CD4-positive, CD25-positive, alpha-beta regulatory T cell (primary cell): ENCODE measurements around the gene ZDHHC13. TPM values are rescaled to one million over a fixed set of nuclear protein-coding genes. Genes with fewer than 3 reads are reported as not detected.

Experiments
- ATAC-seq, 2 donors: fragments of 150-1000 bp; cut with Tn5 transposase; one replicate each; pipeline ENCODE4 v1.10.0; 2021; ENCODE audit warnings: low read depth in 2 of 2, moderate number of reproducible peaks in 2 of 2, moderate library complexity in 1 of 2
- DNase-seq, 3 donors: peaks; one replicate each; pipeline versions ENCODE4 v3.0.0 to v3.0.0-alpha.2; 2012 to 2022; ENCODE audit warnings: mixed read lengths in 1 of 3
- H3K27ac ChIP-seq: one replicate; pipeline ENCODE4 v1.7.0; 2013; ENCODE audit warnings: mild to moderate bottlenecking, low read length; ENCODE audit not compliant: insufficient read depth, poor library complexity, severe bottlenecking
- H3K27me3 ChIP-seq: one replicate; pipeline ENCODE4 v1.7.0; 2013; ENCODE audit warnings: low read length; ENCODE audit not compliant: control insufficient read depth, insufficient read depth
- H3K36me3 ChIP-seq: one replicate; pipeline ENCODE4 v1.7.0; 2013; ENCODE audit warnings: mild to moderate bottlenecking, low read length, moderate library complexity; ENCODE audit not compliant: control insufficient read depth, insufficient read depth
- H3K4me1 ChIP-seq: 2 replicates; pipeline ENCODE4 v1.7.0; 2013; ENCODE audit warnings: mild to moderate bottlenecking, low read length; ENCODE audit not compliant: insufficient read depth, control insufficient read depth, poor library complexity, severe bottlenecking
- H3K4me3 ChIP-seq: one replicate; pipeline ENCODE4 v1.7.0; 2013; ENCODE audit warnings: low read depth, mild to moderate bottlenecking, low read length, moderate library complexity
- H3K9me3 ChIP-seq, 2 experiments: 1 replicate in 1 of 2; 2 replicates in 1 of 2; pipeline ENCODE4 v1.7.0; 2013; ENCODE audit warnings: low read length in 2 of 2, mild to moderate bottlenecking in 1 of 2, moderate library complexity in 1 of 2; ENCODE audit not compliant: control insufficient read depth in 2 of 2
- H3K27ac Mint-ChIP-seq, 3 donors: one replicate each; pipeline ENCODE4 v1.8.0; 2020 to 2022; ENCODE audit warnings: mild to moderate bottlenecking in 3 of 3, mixed read lengths in 3 of 3, moderate library complexity in 2 of 3
- H3K27me3 Mint-ChIP-seq: one replicate; pipeline ENCODE4 v1.8.0; 2022; ENCODE audit warnings: mild to moderate bottlenecking, mixed read lengths
- H3K36me3 Mint-ChIP-seq: one replicate; pipeline ENCODE4 v1.8.0; 2020; ENCODE audit warnings: mixed read lengths
- H3K4me1 Mint-ChIP-seq, 4 donors: one replicate each; pipeline ENCODE4 v1.8.0; 2020 to 2022; ENCODE audit warnings: mixed read lengths in 4 of 4, mild to moderate bottlenecking in 1 of 4
- H3K4me3 Mint-ChIP-seq, 4 donors: one replicate each; pipeline ENCODE4 v1.8.0; 2020 to 2022; ENCODE audit warnings: mild to moderate bottlenecking in 4 of 4, mixed read lengths in 4 of 4, moderate library complexity in 3 of 4
- H3K9me3 Mint-ChIP-seq, 7 donors: one replicate each; pipeline ENCODE4 v1.8.0; 2020 to 2022; ENCODE audit warnings: mixed read lengths in 7 of 7, mild to moderate bottlenecking in 3 of 7, moderate library complexity in 2 of 7
- polyA plus RNA-seq, 4 donors: library from polyadenylated mRNA; unstranded; fragments of 300-500 nt; fragmentation: Illumina TruSeq; gene quantifications; one replicate each; pipeline ENCODE4 v1.2.3, GENCODE V29; 2021
- total RNA-seq: library from RNA; stranded (reverse); gene quantifications from one replicate; pipeline ENCODE4 v1.2.3, GENCODE V29; 2022

ZDHHC13 gene, protein sequence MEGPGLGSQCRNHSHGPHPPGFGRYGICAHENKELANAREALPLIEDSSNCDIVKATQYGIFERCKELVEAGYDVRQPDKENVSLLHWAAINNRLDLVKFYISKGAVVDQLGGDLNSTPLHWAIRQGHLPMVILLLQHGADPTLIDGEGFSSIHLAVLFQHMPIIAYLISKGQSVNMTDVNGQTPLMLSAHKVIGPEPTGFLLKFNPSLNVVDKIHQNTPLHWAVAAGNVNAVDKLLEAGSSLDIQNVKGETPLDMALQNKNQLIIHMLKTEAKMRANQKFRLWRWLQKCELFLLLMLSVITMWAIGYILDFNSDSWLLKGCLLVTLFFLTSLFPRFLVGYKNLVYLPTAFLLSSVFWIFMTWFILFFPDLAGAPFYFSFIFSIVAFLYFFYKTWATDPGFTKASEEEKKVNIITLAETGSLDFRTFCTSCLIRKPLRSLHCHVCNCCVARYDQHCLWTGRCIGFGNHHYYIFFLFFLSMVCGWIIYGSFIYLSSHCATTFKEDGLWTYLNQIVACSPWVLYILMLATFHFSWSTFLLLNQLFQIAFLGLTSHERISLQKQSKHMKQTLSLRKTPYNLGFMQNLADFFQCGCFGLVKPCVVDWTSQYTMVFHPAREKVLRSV
- 16.2 TPM for total RNA-seq
- polyA plus RNA-seq = 10 to 100 TPM in 3 of 4 donors, 1 to 10 TPM in 1; 9.6 to 21.0 (median 15.9) TPM

DNA sequence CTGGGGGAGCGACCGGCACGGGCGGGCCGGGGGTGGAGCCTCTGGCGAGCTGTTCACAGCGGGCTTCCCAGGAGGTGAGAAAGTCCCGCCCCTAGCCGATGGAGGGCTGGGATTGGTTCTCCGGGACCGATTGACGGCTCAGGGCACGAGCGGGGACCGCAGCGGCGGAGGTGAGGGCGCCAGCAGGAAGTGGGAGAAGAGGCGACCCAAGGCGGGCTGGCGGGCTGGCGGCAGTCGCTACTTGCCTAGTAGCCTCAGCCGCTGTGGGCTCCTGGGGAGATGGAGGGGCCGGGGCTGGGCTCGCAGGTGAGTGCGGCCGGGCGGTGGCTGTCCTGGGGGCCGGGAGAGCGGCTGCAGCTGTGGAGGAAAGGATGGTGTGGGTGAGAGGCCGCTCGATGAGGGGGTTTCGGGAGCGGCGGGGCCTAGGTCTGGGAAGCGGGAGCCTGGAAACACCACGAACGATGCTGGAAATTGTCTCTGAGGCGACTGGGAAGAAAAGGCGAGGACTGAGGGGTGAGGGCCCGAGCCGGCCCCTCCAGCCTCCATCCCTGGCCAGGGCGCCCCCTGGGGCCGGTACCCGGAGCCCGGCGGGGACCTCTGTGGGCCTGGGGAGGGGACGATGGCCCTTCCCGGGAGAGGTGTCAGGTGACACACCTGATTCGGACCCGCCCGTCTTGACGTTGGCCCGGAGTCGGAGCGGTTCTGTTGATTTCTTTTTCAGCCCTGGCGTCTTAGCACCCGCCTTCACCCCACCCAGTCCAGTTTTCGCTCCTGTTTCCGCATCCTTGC lies at the start of gene ZDHHC13:
TSS of gene ZDHHC13 (plus strand) at position 198 of the 789 bp plus-strand sequence. CDS start at position 280, 82 bp downstream.
- Histone ChIP-seq H3K4me1 (peaks cover 29% of the 10 kb centered on the region), H3K4me3 (peak within 1 kb of the TSS; percentile 80), H3K9me3 (no peaks in the 10 kb centered on the region), H3K27ac (peak within 1 kb of the TSS; percentile 44), H3K36me3 (peaks cover 2% of the 10 kb centered on the region), H3K27me3 (peaks cover 2% of the 10 kb centered on the region)
- peak; percentile 87 to 97 (median 91) for DNase-seq
- Mint-ChIP-seq H3K36me3 (peaks cover 7% of the 10 kb centered on the region), H3K27ac (peak within 1 kb of the TSS; percentile 94 to 97 (median 96)), H3K4me1 (peaks cover 32 to 58% (median 42%) of the 10 kb centered on the region in 4 donors), H3K9me3 (no peaks in the 10 kb centered on the region), H3K4me3 (peak within 1 kb of the TSS; percentile 92 to 99 (median 96)), H3K27me3 (peaks cover 7% of the 10 kb centered on the region)
- peak; percentile 99 to 100 for ATAC-seq

DNA sequence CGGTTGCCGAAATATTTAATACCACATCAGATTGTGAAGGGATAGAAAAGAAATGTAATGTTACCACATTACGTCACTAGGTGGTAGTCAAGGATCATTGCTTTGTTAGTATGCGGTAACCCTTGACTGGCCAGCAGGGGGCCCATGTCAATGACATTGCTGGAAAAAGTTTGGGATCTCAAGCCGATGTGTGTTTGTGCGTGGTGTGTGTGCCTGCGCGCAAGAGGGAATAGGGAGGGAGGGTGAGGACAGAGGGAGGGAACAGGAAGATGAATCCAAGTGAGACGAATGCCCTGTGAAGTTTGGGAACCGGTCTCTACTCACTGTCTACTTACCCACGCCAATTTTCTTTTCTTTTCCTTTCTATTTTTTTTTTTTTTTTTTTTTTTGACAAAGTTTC lies 45.7 kb upstream of the ZDHHC13 start:
- Mint-ChIP-seq H3K4me3 (peak overlapping the region in 1 of 4 donors; percentile 51), H3K9me3 (peaks cover 0 to 15% (median 11%) of the 10 kb centered on the region in 7 donors)
- ATAC-seq = peak; percentile 60 to 71

DNA sequence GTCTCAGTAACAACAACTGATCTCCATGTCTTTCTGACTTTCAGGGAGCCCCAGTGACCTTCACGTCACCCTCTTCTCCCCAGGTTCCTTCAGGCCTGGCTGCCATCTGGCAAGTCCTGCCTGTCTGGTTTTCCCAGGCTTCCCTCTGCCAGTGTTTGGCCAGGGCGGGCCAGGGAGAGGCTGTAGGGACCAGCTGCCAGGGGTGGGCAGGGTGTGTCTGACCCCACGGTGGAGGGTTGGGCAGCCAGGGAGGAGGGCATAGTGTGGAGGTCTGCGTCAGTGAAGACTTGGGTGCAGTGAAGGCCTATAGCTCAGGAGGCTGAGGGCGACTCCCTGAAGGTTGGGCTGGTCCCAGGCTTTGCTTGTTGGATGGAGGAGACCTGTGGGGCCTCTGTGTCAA lies 44.5 kb upstream of the ZDHHC13 start:
- Mint-ChIP-seq H3K36me3 (no peaks in the 10 kb centered on the region), H3K4me1 (peaks cover 0 to 6% (median 4%) of the 10 kb centered on the region in 4 donors), H3K27me3 (peaks cover 29% of the 10 kb centered on the region), H3K9me3 (peaks cover 0 to 15% (median 11%) of the 10 kb centered on the region in 7 donors), H3K4me3 (no peak overlapping the region), H3K27ac (no peak overlapping the region)
- Histone ChIP-seq H3K4me3 (no peak overlapping the region), H3K27ac (no peak overlapping the region), H3K27me3 (peaks cover 6% of the 10 kb centered on the region), H3K4me1 (no peaks in the 10 kb centered on the region), H3K36me3 (no peaks in the 10 kb centered on the region), H3K9me3 (peaks cover 0 to 10% of the 10 kb centered on the region in 2 experiments)
- ATAC-seq (no peak), DNase-seq (no peak)

More for the DNA sequence above, 45.7 kb upstream of the ZDHHC13 start:
- peaks cover 24% of the 10 kb centered on the region for H3K27me3 Mint-ChIP-seq
- peaks cover 0 to 10% of the 10 kb centered on the region in 2 experiments for H3K9me3 ChIP-seq
- H3K36me3 ChIP-seq = no peaks in the 10 kb centered on the region
- H3K4me1 Mint-ChIP-seq = peaks cover 0 to 6% (median 2%) of the 10 kb centered on the region in 4 donors
- H3K27me3 ChIP-seq = peaks cover 6% of the 10 kb centered on the region
- no peak overlapping the region for H3K27ac ChIP-seq
- no peaks in the 10 kb centered on the region for H3K36me3 Mint-ChIP-seq
- H3K4me1 ChIP-seq = no peaks in the 10 kb centered on the region
- DNase-seq = peak; percentile 11 to 77 (median 48)
- H3K4me3 ChIP-seq = no peak overlapping the region
- no peak overlapping the region for H3K27ac Mint-ChIP-seq

DNA sequence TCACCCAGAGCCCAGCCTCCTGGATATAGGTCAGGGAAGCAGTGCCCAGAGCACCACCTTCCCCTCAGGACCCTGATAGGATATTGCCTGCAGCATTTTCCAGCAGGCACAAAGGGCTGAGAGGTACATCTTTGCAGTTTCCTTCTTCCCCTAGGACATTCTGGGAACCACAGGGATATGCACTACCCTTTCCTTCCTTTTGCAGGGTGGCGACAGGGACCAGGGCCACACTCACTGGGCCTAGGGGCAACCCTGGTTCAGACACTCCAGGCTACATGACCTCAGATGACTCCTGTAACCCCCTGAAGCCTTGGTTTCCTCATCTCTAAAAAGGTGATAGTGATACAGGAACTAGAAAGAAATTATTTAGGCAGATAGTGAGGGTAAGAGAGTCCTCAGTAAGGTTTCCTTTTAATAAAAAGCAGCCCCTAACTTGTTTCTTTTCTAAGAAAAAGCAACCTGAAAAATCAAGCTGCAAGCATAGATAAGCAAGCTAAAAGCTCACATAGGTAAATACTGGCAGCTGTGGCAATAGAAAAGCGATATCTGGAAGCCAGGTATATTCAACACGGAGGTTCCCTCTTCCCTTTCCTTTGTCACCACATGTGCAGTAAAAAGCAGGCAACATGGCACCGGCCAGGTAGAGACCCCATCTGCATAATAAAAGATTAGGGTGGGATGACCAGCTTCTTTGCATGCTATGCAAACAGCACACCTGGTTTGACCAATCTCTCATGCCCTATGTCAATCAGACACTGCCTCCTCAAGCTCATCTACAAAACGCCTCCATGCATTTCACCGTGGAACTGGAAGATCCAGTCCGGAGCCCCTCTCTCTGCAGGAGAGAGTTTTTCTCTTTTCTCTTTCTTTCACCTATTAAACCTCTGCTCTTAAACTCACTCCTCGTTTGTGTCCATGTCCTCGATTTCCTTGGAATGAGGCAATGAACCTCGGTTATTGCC lies 43.2 kb upstream of the ZDHHC13 start:
- Histone ChIP-seq H3K4me3 (no peak overlapping the region), H3K9me3 (peaks cover 0 to 7% of the 10 kb centered on the region in 2 experiments), H3K4me1 (no peaks in the 10 kb centered on the region), H3K36me3 (no peaks in the 10 kb centered on the region), H3K27me3 (peaks cover 6% of the 10 kb centered on the region), H3K27ac (no peak overlapping the region)
- no peaks in the 10 kb centered on the region for H3K36me3 Mint-ChIP-seq
- H3K4me1 Mint-ChIP-seq = peaks cover 0 to 6% (median 4%) of the 10 kb centered on the region in 4 donors
- H3K27ac Mint-ChIP-seq = no peak overlapping the region
- H3K27me3 Mint-ChIP-seq = peaks cover 20% of the 10 kb centered on the region
- no peak overlapping the region for H3K4me3 Mint-ChIP-seq
- peaks cover 0 to 11% (median 4%) of the 10 kb centered on the region in 7 donors for H3K9me3 Mint-ChIP-seq
- DNase-seq = no peak
- ATAC-seq = no peak

DNA sequence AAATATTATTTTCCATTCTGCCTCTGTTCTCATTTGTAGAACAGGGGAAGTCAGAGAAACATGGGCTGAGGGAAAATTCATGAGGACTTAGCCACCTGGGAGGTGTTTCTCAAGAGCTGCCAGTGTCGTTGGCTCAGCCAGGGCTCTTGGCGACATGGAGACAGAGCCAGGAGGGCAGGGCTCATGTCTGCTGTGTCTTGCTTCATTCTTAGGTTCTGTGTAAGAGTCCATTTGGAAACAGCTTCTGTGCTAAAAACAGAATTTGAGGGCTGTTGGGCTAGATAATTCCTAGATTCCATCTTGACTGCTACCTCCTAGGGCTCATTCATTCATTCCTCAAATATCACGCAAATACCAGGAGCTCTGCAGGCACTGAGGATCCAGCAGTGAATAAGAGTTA lies 41.3 kb upstream of the ZDHHC13 start:
- Histone ChIP-seq H3K4me1 (no peaks in the 10 kb centered on the region), H3K27me3 (peaks cover 7% of the 10 kb centered on the region), H3K4me3 (no peak overlapping the region), H3K36me3 (no peaks in the 10 kb centered on the region), H3K9me3 (no peaks in the 10 kb centered on the region), H3K27ac (no peak overlapping the region)
- Mint-ChIP-seq H3K36me3 (no peaks in the 10 kb centered on the region), H3K4me3 (no peak overlapping the region), H3K27me3 (peaks cover 27% of the 10 kb centered on the region), H3K4me1 (peaks cover 0 to 6% (median 4%) of the 10 kb centered on the region in 4 donors), H3K9me3 (no peaks in the 10 kb centered on the region), H3K27ac (no peak overlapping the region)
- DNase-seq = no peak
- ATAC-seq = no peak

DNA sequence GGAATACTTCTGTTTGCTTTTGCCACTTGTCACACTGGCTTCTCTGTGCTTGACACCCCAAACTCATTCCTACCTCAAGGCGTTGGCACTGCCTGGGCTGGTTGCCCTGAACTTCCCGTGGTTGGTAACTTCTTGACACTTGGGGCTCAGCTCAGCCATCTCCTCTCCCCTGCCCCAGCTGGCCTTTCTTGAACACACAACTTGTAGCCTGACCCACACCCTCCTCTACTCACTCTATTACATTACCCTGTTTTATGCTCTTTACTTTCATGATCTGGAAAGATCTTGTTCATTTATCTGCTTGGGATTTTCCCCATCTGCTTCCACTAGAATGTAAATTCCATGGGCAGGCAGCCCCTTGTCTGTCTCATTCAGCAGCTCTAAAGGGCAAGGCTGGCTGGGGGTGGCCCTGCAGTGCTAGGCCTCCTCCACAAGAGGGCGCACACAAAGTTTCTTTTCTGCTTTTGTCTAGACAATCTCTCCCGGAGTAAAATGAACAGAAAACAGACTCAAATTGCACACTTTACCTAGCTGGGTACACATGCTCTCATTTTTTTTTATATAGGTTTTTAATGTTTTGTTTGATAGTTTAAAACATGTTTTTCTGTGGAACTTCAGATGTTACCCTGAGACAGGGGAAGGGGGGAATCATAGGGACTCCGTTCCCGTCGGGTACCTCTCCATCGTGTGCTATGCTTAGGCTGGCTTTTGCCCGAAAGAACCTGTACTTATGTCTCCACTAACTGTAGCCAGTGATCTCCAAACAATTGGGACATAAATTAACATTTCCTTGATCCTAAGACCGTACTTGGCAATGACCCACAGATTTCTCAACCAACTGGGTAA lies 40.0 kb upstream of the ZDHHC13 start:
- Histone ChIP-seq H3K9me3 (no peaks in the 10 kb centered on the region), H3K27ac (no peak overlapping the region), H3K27me3 (peaks cover 7% of the 10 kb centered on the region), H3K4me3 (no peak overlapping the region), H3K36me3 (no peaks in the 10 kb centered on the region), H3K4me1 (no peaks in the 10 kb centered on the region)
- no peak overlapping the region for H3K27ac Mint-ChIP-seq
- H3K9me3 Mint-ChIP-seq = no peaks in the 10 kb centered on the region
- ATAC-seq (peak; percentile 62 to 67), DNase-seq (peak; percentile 11 to 45 (median 34))
- H3K4me3 Mint-ChIP-seq = no peak overlapping the region
- H3K27me3 Mint-ChIP-seq = peaks cover 23% of the 10 kb centered on the region
- H3K36me3 Mint-ChIP-seq = no peaks in the 10 kb centered on the region
- peaks cover 0 to 4% (median 0%) of the 10 kb centered on the region in 4 donors for H3K4me1 Mint-ChIP-seq
